ENCODE data around the gene LHPP. TPM values are rescaled to one million over a fixed set of nuclear protein-coding genes. Genes with fewer than 3 reads are reported as not detected.

The LHPP gene
- total RNA-seq, 1 donor from 2014 or later = 19.6 TPM

DNA sequence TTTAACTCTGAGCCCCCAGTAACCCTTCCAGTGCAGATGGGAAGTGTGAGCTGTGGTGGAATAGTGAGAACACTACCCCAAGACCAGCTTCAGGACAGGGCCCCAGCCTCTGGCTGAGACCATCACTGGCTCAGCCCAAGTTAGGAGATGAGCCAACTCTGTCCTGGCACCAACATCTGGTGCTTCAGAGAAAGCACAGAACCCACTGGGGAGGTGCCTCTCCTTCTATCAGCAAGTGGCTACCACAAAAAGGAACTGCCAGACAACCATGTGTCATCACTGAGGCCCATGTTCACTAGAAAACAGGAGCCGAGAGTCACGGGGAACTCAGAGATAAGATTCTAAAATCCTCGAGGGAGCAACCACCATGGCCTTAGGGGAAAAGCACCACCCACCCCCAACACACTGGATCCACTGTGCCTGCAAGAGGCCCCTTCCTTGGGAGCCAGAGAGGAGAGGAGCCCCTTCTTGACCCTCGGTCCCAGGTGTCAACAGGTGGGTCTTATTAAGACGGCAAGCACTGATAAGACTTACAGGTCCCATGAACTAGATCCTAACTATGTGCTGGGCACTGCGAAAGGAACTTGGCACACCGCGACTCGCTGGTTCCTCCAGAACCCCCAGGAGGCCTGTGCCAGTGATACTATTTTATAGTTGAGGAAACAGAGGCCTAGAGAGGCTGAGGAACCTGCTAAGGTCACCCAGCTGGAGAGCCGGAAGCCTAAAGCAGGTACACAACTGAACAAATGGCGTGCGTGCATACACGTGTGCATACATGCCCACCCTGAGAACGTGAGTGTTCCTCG is 179.9 kb downstream of the LHPP start:
- DNase-seq (ENCODE audit: low spot score in 2 of 2, unreplicated experiment in 2 of 2) = no peak
- Mint-ChIP-seq H3K27ac (peak overlapping the region; percentile 26), H3K4me3 (no peak overlapping the region), H3K36me3 (no peaks in the 10 kb centered on the region), H3K27me3 (ENCODE audit: low read depth) (no peaks in the 10 kb centered on the region), H3K4me1 (peaks cover 19% of the 10 kb centered on the region), H3K9me3 (no peaks in the 10 kb centered on the region)
- TF ChIP-seq, protein P1, sequence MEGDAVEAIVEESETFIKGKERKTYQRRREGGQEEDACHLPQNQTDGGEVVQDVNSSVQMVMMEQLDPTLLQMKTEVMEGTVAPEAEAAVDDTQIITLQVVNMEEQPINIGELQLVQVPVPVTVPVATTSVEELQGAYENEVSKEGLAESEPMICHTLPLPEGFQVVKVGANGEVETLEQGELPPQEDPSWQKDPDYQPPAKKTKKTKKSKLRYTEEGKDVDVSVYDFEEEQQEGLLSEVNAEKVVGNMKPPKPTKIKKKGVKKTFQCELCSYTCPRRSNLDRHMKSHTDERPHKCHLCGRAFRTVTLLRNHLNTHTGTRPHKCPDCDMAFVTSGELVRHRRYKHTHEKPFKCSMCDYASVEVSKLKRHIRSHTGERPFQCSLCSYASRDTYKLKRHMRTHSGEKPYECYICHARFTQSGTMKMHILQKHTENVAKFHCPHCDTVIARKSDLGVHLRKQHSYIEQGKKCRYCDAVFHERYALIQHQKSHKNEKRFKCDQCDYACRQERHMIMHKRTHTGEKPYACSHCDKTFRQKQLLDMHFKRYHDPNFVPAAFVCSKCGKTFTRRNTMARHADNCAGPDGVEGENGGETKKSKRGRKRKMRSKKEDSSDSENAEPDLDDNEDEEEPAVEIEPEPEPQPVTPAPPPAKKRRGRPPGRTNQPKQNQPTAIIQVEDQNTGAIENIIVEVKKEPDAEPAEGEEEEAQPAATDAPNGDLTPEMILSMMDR (IDR thresholded peaks at IDR 0.05; ENCODE audit: unreplicated experiment) = no peak

DNA sequence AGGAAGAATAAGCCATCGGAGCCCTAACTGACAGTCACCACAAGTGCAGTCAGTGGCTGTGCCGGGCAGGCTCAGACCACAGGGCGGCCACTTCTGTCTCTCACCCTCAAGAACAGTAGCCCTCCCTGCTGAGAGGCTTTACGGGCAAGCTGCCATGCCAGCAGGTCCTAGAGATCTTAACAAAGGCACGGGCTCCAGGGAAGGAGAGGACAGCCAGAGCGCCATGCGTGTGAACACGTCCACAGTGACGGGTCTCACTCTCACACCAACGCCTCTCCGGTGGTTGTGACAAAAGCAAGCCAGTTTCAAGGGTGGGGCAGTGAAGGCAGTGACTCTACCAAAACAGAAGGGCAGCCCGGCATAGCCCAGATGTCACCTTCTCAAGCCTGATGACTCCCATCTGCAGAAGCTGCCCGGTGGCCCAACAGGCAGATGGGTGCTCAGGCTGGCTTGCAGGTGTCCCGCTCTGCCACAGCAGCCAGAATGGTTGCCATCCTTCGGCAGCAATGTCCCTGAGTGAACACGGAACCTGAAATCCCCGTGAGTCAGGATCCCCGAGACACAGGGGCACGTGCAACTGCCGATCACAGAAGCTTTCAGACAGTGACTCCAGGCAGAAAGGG is 180.6 kb downstream of the LHPP start:
- H3K4me1 Mint-ChIP-seq = peaks cover 24% of the 10 kb centered on the region
- H3K4me3 Mint-ChIP-seq = no peak overlapping the region
- DNase-seq (ENCODE audit: low spot score in 2 of 2, unreplicated experiment in 2 of 2) = no peak
- no peaks in the 10 kb centered on the region for H3K27me3 Mint-ChIP-seq (ENCODE audit: low read depth)
- TF ChIP-seq, protein P1 (IDR thresholded peaks at IDR 0.05; ENCODE audit: unreplicated experiment) = no peak
- no peaks in the 10 kb centered on the region for H3K9me3 Mint-ChIP-seq
- no peaks in the 10 kb centered on the region for H3K36me3 Mint-ChIP-seq
- H3K27ac Mint-ChIP-seq = no peak overlapping the region

DNA sequence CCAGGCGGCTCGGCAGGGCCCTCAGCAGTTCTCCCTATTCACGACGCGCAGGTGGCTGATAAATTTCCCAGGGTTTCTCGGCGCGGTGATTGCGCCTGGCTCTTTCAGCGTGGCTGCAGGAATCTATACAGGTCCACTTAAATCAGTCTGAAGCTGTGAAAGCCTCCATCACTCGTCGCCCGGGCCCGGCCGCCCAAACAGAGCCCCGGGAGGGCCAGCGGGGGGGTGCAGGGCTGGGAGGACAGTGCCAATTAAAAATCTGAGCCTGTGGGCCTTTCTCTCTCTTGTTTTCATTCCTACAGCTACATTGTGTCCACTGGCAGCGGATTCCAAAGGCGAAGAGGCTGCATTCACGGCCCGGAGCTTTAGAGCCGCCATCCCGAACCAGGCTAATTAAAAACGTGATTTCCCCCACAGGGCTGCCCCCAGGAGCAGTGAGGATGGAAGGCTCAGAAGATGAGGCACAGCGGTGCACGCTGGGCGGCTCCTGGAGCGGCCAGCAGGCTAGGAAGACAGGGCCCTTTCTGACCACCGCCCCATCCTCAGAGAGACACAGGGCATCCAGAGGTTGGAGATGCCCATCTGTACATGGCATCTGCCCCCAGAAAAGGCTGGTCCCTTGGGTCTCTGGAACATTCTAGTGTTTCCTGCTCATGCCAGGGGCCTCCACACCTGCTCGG is 181.8 kb downstream of the LHPP start:
- no peaks in the 10 kb centered on the region for H3K9me3 Mint-ChIP-seq
- no peaks in the 10 kb centered on the region for H3K36me3 Mint-ChIP-seq
- no peak overlapping the region for H3K27ac Mint-ChIP-seq
- no peaks in the 10 kb centered on the region for H3K27me3 Mint-ChIP-seq (ENCODE audit: low read depth)
- TF ChIP-seq, protein P1 (IDR thresholded peaks at IDR 0.05; ENCODE audit: unreplicated experiment) = no peak
- H3K4me3 Mint-ChIP-seq = no peak overlapping the region
- H3K4me1 Mint-ChIP-seq = peaks cover 36% of the 10 kb centered on the region
- DNase-seq (ENCODE audit: low spot score in 2 of 2, unreplicated experiment in 2 of 2) = no peak

DNA sequence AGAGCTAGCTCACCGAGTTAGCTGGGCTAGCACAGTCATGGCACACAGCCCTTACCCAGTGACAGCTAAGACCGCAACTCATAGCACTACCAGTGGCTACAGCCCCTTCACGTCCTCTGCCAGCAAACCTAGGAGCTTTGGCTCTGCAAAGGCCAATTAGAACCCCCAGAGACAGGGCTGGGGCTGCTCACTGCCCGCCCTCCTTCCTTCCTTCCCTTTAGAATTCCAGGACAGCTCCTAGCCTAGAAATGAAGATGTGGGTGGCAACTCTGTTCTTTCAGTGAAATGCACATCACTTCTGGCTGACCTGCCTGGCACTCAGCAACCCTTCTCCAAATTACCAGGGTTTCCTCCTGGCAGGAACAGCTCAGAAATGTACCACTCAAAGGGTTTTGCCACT is 182.6 kb downstream of the LHPP start:
- Mint-ChIP-seq H3K4me1 (peaks cover 44% of the 10 kb centered on the region), H3K27me3 (ENCODE audit: low read depth) (no peaks in the 10 kb centered on the region), H3K27ac (no peak overlapping the region), H3K4me3 (no peak overlapping the region), H3K36me3 (no peaks in the 10 kb centered on the region), H3K9me3 (no peaks in the 10 kb centered on the region)
- TF ChIP-seq, protein P1 (IDR thresholded peaks at IDR 0.05; ENCODE audit: unreplicated experiment) = no peak
- no peak for DNase-seq (ENCODE audit: low spot score in 2 of 2, unreplicated experiment in 2 of 2)

DNA sequence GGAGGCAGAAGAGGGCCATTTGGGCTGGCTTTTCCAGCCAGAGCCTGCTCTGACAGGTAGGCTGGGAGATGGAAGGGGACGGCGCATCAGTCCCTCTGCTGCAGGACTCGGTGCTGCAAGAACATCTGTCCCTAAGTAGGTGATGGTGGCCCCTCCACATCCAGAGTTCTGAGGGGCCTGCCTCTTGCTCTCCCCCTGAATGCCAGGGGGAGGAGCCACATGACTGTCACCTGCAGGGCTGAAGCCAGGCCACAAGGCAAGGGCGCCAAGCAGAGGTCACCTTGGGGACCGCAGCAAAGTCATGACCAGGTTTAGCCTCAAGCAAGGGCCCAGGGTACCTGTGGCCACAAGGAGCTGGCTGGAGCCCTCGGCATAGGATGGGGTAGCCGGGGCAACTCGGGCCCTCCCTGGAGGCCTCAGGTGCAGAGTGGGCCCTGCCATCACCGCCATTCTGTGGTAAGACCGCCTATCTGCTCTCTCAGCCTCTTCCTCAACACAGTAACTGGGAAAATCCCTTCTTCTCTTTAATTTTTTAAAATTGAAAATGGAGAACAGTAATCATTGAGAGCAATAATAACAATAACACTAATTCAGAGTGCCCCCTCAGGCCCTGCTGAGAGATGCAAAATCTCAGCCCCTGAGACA is 183.3 kb downstream of the LHPP start:
- Mint-ChIP-seq H3K27me3 (ENCODE audit: low read depth) (no peaks in the 10 kb centered on the region), H3K4me3 (no peak overlapping the region), H3K4me1 (peaks cover 50% of the 10 kb centered on the region), H3K9me3 (no peaks in the 10 kb centered on the region), H3K36me3 (no peaks in the 10 kb centered on the region), H3K27ac (no peak overlapping the region)
- DNase-seq (ENCODE audit: low spot score in 2 of 2, unreplicated experiment in 2 of 2) = no peak
- TF ChIP-seq, protein P1 (IDR thresholded peaks at IDR 0.05; ENCODE audit: unreplicated experiment) = no peak
